HG03457 (cell line): ENCODE measurements around the gene CAPZB.

Experiments
- ATAC-seq: cut with Tn5 transposase; IDR thresholded peaks from one replicate; pipeline ENCODE4 v1.9.1; 2021; ENCODE audit warnings: moderate number of reproducible peaks; ENCODE audit not compliant: unreplicated experiment

Gene CAPZB

GRCh38 chr1:19337289-19337688, 148.1 kb downstream of the CAPZB start:
- no peak for ATAC-seq

GRCh38 chr1:19336543-19336942, 148.8 kb downstream of the CAPZB start:
- ATAC-seq: no peak

- no peak for ATAC-seq
Measured at GRCh38 chr1:19333587-19334354, 151.6 kb downstream of the CAPZB start.

DNA sequence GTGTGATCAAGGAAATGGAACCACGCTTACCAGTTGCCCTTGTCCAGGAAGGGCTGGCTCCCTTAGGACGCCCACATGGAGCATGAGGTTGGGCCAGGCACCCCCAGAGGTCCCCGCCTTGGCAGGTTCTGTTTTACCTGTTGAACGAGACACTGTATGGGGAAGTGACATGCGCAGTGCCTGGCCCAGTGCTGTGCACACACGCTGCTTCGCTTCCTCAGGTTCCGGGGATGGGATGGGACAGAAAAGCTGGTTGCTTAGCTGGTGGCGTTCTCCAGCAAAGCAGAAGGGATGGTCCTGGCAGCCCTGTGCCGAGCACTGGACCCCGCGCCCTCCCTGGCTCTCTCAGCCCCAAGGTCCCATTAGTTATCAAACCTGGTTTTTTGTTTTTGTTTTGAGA, 152.5 kb downstream of the CAPZB start:
- ATAC-seq: no peak

- no peak for ATAC-seq
Measured at GRCh38 chr1:19331262-19331878, 154.0 kb downstream of the CAPZB start.

DNA sequence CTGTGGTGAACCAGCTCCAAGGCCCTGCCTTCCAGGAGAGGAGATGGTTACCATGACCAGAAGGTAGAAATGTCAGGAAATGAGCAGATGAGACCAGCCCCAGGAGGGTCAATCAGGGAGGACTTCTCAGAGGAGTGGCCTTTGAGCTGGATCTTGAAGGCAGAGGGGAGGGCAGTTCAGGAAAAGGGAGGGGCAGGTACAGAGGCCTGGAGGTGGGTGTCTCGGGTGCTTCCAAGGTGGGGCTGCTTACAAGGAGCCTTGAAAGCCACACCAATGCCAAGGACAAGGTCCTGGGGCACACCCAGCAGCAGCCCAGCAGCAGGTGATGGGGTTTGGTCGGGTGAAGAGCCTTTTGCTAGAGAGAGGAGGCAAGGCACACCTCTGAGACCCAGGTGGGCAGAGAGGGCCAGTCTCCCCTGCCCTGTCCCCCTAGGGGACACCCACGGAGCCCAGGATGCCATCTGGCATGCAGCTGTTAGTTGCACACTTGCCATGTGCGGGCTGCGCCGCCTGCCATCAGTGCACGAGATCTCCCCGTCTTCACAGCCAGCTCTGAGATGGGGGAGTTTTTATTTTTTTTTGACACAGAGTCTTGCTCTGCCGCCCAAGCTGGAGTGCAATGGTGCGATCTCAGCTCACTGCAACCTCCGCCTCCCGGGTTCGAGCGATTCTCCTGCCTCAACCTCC, 154.7 kb downstream of the CAPZB start:
- no peak for ATAC-seq

- ATAC-seq: no peak
Measured at GRCh38 chr1:19329611-19330010, 155.7 kb downstream of the CAPZB start.

DNA sequence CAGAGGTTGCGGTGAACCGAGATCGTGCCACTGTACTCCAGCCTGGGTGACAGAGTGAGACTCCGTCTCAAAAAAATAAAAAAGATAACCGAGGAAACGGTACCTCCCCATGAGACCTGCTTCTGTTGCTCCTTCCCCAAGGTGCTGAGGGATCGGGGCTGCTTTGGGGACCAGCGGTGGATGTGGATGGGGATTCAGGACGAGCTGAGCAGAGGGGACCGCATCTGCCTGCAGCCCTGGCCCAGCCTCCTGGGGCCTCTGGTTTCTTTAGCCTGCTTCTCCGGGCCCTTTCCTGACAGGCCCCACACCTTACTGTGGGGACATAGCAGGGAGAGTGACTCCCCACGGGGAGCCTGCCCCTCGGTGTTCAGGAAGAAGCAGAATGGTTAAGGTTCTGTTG, 156.2 kb downstream of the CAPZB start:
- no peak for ATAC-seq

DNA sequence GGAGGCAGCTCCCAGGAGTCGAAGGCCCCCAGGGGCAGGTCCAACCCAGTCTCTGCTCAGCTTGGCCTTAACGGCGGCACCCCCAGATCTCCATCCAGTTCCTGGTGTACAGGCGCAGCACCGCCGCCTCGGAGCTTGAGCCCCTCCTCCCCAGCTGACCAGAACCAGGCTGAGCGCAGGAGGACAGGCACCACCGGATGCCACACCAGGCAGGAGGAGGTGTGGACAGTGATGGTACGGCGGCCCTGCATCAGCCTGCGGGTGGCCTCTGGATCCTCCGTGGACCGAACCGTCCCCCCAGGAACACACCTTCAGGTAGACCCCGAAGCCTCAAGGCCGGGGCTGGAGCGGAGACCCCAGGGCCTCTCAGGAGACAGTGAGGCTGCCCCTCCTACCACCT, 156.9 kb downstream of the CAPZB start:
- ATAC-seq: no peak

GRCh38 chr1:19327736-19328135, 157.6 kb downstream of the CAPZB start:
- ATAC-seq: no peak

DNA sequence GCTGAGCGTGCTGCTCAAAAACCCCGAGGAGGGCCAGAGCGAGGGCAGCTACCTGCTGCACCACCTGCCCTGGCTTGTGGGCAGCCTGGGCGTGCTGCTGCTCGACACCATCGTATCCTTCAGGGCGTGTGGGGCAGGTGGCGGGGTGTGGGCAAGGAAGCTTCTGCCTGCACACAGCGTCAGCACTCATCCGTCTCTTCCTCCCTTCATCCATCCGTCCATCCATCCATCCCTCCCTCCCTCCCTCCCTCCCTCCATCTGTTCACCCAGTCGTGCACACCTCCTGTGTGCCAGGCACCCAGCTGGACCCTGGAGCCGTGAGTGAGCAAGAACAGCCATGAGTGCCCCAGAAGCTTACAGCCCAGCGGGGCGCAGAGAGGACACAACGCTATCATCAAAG, 158.0 kb downstream of the CAPZB start:
- no peak for ATAC-seq

DNA sequence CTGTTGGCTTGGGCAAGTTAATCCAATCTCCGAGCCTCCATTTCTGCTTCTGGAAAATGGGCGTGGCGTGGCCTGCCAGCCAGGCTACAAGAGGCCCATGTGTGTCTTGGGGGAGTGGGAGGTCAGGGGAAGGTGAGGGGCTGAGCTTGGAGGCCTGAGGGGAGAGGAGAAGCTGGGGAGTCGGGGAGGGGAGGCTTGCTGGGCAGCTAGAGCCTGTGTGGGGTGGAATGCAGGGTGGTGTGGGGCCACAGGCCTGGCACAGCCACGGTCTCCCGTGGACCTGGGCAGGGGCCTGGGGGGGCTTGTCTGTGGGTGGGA, 158.6 kb downstream of the CAPZB start:
- ATAC-seq: no peak

- no peak for ATAC-seq
Measured at GRCh38 chr1:19325958-19326747, 159.2 kb downstream of the CAPZB start.

DNA sequence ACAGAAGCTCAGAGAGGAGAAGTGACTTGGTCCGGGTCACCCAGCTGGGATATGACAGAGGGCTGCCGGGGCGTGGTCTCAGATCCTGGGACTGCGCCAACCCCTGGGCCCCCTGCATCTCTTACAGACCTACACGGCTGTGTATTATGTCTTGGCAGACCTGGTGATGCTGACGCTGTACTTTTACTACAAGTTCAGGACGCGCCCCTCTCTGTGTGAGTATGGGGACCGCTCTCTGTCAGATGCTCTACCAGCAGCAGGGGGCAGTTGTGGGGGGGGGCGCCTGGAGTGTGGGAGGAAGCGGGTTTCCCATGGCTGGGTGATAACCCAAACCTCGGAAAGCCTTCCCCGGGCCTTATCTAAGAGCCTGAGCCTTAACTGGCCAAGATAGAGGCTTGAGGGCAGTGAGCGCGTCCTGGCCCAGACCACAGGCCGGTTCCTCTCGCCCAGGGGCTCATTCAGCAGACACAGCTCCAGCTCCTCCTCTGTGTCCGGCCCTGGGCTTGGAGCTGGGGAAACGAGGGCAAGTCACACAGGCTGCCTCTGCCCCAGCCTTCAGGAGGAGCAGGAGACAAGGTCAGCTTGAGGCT, 159.9 kb downstream of the CAPZB start:
- ATAC-seq: no peak

DNA sequence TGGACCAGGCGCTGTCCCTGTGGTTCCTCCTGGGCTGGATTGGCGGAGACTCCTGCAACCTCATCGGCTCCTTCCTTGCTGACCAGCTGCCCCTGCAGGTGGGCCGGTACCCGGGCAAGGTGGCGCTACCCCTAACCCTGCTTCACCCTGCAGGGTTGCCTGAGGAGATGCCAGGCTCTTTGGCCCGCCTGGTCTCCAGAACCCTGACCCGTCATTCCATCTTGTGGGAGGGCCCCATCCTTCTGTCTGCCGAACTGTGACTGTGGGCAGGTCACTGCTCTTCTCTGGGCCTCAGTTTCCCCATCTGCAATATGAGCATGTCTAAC, 160.7 kb downstream of the CAPZB start:
- ATAC-seq: no peak

DNA sequence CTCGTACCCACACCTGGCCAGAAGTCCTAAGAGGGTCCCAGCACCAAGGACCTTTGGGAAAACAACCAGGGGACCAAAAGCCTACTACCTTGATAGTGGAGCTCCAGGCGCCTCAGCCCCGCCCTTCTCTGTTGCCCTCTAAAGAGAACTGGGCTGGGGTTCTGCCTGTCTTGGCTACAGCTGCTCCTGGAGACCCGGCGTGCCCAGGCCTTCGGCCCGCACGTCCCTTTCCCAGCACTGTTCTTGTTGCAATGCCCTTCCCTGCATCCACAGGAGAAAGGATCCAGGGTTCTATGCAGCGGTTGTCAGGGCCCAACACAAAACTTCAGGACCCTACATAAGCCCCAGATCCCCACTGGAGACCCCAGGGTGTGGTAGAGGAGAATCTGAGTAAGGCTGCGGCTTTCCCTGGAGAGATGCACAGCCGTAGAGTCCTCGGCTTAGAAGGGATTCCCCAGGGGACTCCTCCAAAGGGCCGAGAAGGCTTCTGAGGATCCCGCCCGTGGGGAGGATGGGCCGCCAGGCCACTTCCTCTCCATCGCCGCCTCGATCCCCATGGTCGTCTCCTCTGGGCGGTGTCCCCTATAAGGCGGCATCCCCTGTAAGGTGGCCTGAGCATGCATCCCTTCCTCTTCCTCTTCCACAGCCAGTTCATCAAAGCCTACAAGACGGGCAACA, 161.2 kb downstream of the CAPZB start:
- no peak for ATAC-seq

GRCh38 chr1:19322481-19322880, 162.9 kb downstream of the CAPZB start:
- ATAC-seq: no peak

- no peak for ATAC-seq
Measured at GRCh38 chr1:19321071-19321470, 164.3 kb downstream of the CAPZB start.

DNA sequence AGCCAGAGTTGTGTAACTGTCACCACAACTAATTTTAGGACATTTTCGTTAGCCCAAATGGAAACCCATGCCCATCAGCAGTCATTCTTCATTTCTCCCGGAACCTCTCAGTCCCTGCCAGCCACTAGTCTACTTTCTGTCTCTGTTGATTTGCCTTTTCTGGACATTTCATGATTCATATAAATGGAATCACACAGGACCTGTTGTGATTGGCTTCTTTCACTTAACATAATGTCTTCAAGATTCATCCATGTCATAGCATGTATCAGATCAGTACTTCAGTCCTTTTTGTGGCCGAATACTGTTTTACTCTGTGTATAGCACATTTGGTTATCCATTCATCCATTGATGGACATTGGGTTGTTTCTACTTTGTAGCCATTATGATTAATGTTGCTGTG, 166.1 kb downstream of the CAPZB start:
- no peak for ATAC-seq

- ATAC-seq: no peak
Measured at GRCh38 chr1:19317126-19317910, 168.0 kb downstream of the CAPZB start.
